ENCODE measurements around the gene ASB1.

DNA sequence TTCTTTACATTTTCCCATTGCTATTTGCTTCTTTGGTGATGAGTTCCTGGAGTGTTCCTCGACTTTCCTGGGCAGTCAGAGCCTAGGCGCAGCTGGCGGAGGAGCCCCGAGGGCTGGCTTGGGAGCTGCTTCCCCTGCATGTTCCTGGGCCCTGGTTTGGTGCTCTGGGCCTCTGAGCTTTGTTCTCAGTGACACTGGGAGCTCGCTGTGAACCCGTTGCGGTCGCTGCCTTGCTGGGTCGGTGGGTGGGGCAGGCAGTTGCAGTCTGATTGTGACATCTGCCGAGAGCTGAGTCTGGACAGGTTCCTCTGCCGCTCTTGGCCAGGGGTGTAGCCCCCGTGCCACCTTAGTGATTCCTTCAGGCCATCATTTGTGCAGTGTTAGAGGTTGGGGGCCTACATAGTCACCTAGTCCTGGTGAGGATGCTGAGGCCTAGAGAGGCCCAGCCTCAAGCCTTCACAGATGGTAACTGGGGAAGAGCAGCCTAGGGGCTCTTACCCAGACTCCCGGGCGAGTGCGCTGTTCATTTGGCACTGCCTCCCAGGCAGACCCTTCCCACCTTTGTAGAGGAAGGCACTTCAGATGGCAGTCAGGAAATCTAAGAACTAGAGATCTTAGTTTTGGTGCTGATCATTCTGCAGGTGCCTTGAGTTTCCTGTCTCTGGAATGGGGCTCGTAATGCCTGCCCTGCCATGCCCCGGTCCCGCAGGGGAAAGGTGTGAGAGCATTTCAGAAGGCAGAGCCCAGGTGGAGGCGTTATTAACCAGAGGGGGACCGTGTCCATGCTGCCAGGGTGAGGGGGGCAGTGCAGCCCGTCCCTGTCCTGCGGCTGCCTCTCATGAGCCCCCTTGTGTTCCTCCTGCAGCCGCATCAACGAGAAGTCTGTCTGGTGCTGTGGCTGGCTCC is 8.4 kb downstream of the ASB1 start:
- TF ChIP-seq POLR2A (IDR thresholded peaks at IDR 0.05; ENCODE audit: low read depth, low read length) (no peak), POLR2AphosphoS5 (IDR thresholded peaks at IDR 0.05; ENCODE audit: low read depth, low read length) (no peak), TAF1 (IDR thresholded peaks at IDR 0.05; ENCODE audit: borderline replicate concordance, low read depth, low read length) (no peak)

Measured in GM12892 (cell line).